GM23248 (cell line): ENCODE data around the gene HAND1.
A peak's percentile ranks its signal among the peaks of the same experiment; 100 is the strongest.

Source experiments
- EZH2 ChIP-seq: fragments of 200-600 bp; sonication (generic); IDR thresholded peaks from 2 replicates; pipeline ENCODE4 v1.6.1; 2018; ENCODE audit warnings: antibody characterized with exemption, mild to moderate bottlenecking; ENCODE audit not compliant: insufficient read depth, poor library complexity, severe bottlenecking
- EZH2phosphoT487 ChIP-seq: fragments of 200-600 bp; sonication (generic); IDR thresholded peaks from 2 replicates; pipeline ENCODE4 v1.6.1; 2018; ENCODE audit warnings: antibody characterized with exemption, moderate library complexity, mild to moderate bottlenecking, low read depth; ENCODE audit not compliant: insufficient read depth

GRCh38 chr5:154479944-154480750, 2.1 kb upstream of the HAND1 start:
- peak; percentile 97 for TF ChIP-seq EZH2
- no peak for TF ChIP-seq EZH2phosphoT487
